H1 (cell line): ENCODE data around the gene TIMP3. TPM values are rescaled to one million over a fixed set of nuclear protein-coding genes. Genes with fewer than 3 reads are reported as not detected.

Source experiments
- CTCF ChIA-PET: fragments of 300-600 bp; sonication (Branson Sonifier 250); formaldehyde crosslinking; loops from one replicate; lab custom pipeline; 2021; ENCODE audit not compliant: partially characterized antibody; lab: Charles Lee
- POLR2A ChIA-PET: fragments of 300-600 bp; sonication (Branson Sonifier 250); formaldehyde crosslinking; loops from one replicate; lab custom pipeline; 2021; ENCODE audit warnings: inconsistent platforms; ENCODE audit not compliant: partially characterized antibody; lab: Charles Lee
- DNase-seq, 2 experiments: peaks; one replicate each; pipeline versions ENCODE4 v3.0.0 to v3.0.0-alpha.2; 2010 to 2022; ENCODE audit warnings: low spot score in 2 of 2, low read depth in 1 of 2, mixed read lengths in 1 of 2
- FAIRE-seq: peaks from 2 replicates; lab custom pipeline; 2011; peaks lifted over from hg19 to GRCh38; lab: Jason Lieb, UNC
- H2AFZ ChIP-seq: 2 replicates; pipeline ENCODE4 v1.8.1; 2012; ENCODE audit warnings: low read length, inconsistent platforms
- H2AK5ac ChIP-seq: 2 replicates; pipeline ENCODE4 v1.6.1; 2013; ENCODE audit warnings: low read depth, low read length
- H2BK120ac ChIP-seq: replicated peaks from 2 replicates; pipeline ENCODE3; 2013; ENCODE audit warnings: low read depth, low read length, inconsistent platforms
- H2BK12ac ChIP-seq: 2 replicates; pipeline ENCODE4 v1.6.1; 2013; ENCODE audit warnings: low read depth, low read length
- H2BK15ac ChIP-seq: 2 replicates; pipeline ENCODE4 v1.6.1; 2013; ENCODE audit warnings: low read length
- H2BK20ac ChIP-seq: 2 replicates; pipeline ENCODE4 v1.6.1; 2013; ENCODE audit warnings: low read length
- H2BK5ac ChIP-seq: 2 replicates; pipeline ENCODE4 v1.6.1; 2013; ENCODE audit warnings: low read depth, low read length
- H3K14ac ChIP-seq: 2 replicates; pipeline ENCODE4 v1.6.1; 2013; ENCODE audit warnings: inconsistent platforms; ENCODE audit not compliant: insufficient read length
- H3K18ac ChIP-seq: 2 replicates; pipeline ENCODE4 v1.6.1; 2013; ENCODE audit warnings: low read length; ENCODE audit errors: extremely low read depth
- H3K23ac ChIP-seq: 2 replicates; pipeline ENCODE4 v1.6.1; 2013; ENCODE audit warnings: inconsistent platforms; ENCODE audit not compliant: insufficient read length
- H3K23me2 ChIP-seq: 2 replicates; pipeline ENCODE4 v1.6.1; 2013; ENCODE audit warnings: low read depth, low read length
- H3K27ac ChIP-seq: 2 replicates; pipeline ENCODE4 v1.6.1; 2011; ENCODE audit warnings: low read depth, low read length, inconsistent platforms
- H3K27me3 ChIP-seq, 4 experiments: replicated peaks in 1 of 4; 1 replicate in 1 of 4; 2 replicates in 3 of 4; pipeline versions ENCODE4 v1.6.1 to v1.8.1; 2011 to 2013; ENCODE audit warnings: low read length in 3 of 4, mild to moderate bottlenecking in 3 of 4, inconsistent platforms in 2 of 4, mixed read lengths in 2 of 4, moderate library complexity in 1 of 4; ENCODE audit not compliant: control insufficient read depth in 3 of 4, insufficient read depth in 3 of 4; ENCODE audit errors: extremely low read depth in 1 of 4
- H3K36me3 ChIP-seq, 4 experiments: 2 replicates each; pipeline versions ENCODE4 v1.6.1 to v1.8.1; 2011 to 2013; ENCODE audit warnings: mild to moderate bottlenecking in 4 of 4, low read length in 3 of 4, moderate library complexity in 2 of 4, control low read depth in 1 of 4, inconsistent platforms in 1 of 4; ENCODE audit not compliant: insufficient read depth in 4 of 4, control insufficient read depth in 2 of 4
- H3K4ac ChIP-seq: replicated peaks from 2 replicates; pipeline ENCODE3; 2013; ENCODE audit warnings: low read length, low read depth, mixed read lengths, inconsistent platforms; ENCODE audit not compliant: insufficient read length
- H3K4me1 ChIP-seq, 4 experiments: replicated peaks in 1 of 4; 1 replicate in 1 of 4; 2 replicates in 3 of 4; pipeline versions ENCODE4 v1.6.1 to v1.8.1; 2011 to 2013; ENCODE audit warnings: low read length in 3 of 4, inconsistent platforms in 2 of 4, mixed read lengths in 1 of 4; ENCODE audit not compliant: insufficient read depth in 4 of 4, control insufficient read depth in 3 of 4
- H3K4me2 ChIP-seq, 2 experiments: 2 replicates each; pipeline versions ENCODE4 v1.6.1 to v1.8.1; 2011 to 2013; ENCODE audit warnings: low read depth in 2 of 2, low read length in 2 of 2, control low read depth in 1 of 2, inconsistent platforms in 1 of 2, mild to moderate bottlenecking in 1 of 2; ENCODE audit not compliant: insufficient read depth in 1 of 2
- H3K4me3 ChIP-seq, 4 experiments: fragments of 200-600, 300-600 bp in 1 of 4; sonication (generic), shearing (Covaris generic), sonication (Bioruptor Twin) in 1 of 4; 2 replicates each; pipeline versions ENCODE4 v1.5.1 to v1.8.1; 2011 to 2016; ENCODE audit warnings: low read length in 4 of 4, low read depth in 3 of 4, control low read depth in 2 of 4, inconsistent platforms in 2 of 4, mild to moderate bottlenecking in 2 of 4, mixed read lengths in 1 of 4, moderate library complexity in 1 of 4; ENCODE audit not compliant: insufficient read depth in 2 of 4; ENCODE audit errors: extremely low read depth in 1 of 4
- H3K56ac ChIP-seq: replicated peaks from 2 replicates; pipeline ENCODE3; 2013; ENCODE audit warnings: low read depth, mild to moderate bottlenecking, mixed read lengths, low read length, inconsistent platforms; ENCODE audit not compliant: insufficient read length
- H3K79me1 ChIP-seq: 2 replicates; pipeline ENCODE4 v1.6.1; 2013; ENCODE audit warnings: low read depth, low read length, control low read depth
- H3K79me2 ChIP-seq, 2 experiments: 2 replicates each; pipeline versions ENCODE4 v1.6.1 to v1.8.1; 2012 to 2013; ENCODE audit warnings: low read length in 2 of 2, mild to moderate bottlenecking in 2 of 2, inconsistent platforms in 1 of 2; ENCODE audit not compliant: insufficient read depth in 2 of 2, control insufficient read depth in 1 of 2
- H3K9ac ChIP-seq, 4 experiments: replicated peaks in 1 of 4; 1 replicate in 1 of 4; 2 replicates in 3 of 4; pipeline versions ENCODE4 v1.6.1 to v1.8.1; 2011 to 2013; ENCODE audit warnings: low read depth in 3 of 4, low read length in 3 of 4, control low read depth in 2 of 4, mild to moderate bottlenecking in 2 of 4, moderate library complexity in 2 of 4, inconsistent platforms in 1 of 4; ENCODE audit errors: extremely low read depth in 1 of 4
- H3K9me3 ChIP-seq, 2 experiments: 2 replicates each; pipeline versions ENCODE4 v1.6.1 to v1.8.1; 2012 to 2013; ENCODE audit warnings: mild to moderate bottlenecking in 2 of 2, moderate library complexity in 2 of 2, control low read depth in 1 of 2, inconsistent platforms in 1 of 2, low read depth in 1 of 2, low read length in 1 of 2, mixed read lengths in 1 of 2; ENCODE audit not compliant: insufficient read depth in 2 of 2
- H4K20me1 ChIP-seq, 2 experiments: replicated peaks in 1 of 2; 2 replicates each; pipeline versions ENCODE3 to v1.8.1; 2011 to 2013; ENCODE audit warnings: inconsistent platforms in 2 of 2, low read length in 2 of 2, mild to moderate bottlenecking in 1 of 2; ENCODE audit not compliant: insufficient read depth in 2 of 2, control insufficient read depth in 1 of 2
- H4K5ac ChIP-seq: 2 replicates; pipeline ENCODE4 v1.6.1; 2013; ENCODE audit warnings: low read length, low read depth, mixed read lengths, inconsistent platforms; ENCODE audit not compliant: insufficient read length
- H4K8ac ChIP-seq: 2 replicates; pipeline ENCODE4 v1.8.0; 2013; ENCODE audit warnings: mild to moderate bottlenecking, moderate library complexity, low read length, inconsistent platforms; ENCODE audit not compliant: insufficient read depth; ENCODE audit errors: extremely low read depth
- H4K91ac ChIP-seq: replicated peaks from 2 replicates; pipeline ENCODE3; 2013; ENCODE audit warnings: low read length, mixed read lengths, inconsistent platforms; ENCODE audit not compliant: insufficient read length
- EZH2 ChIP-seq: fragments of 200-600 bp; sonication (generic); IDR thresholded peaks from 2 replicates; pipeline ENCODE4 v1.7.1; 2012; ENCODE audit warnings: low read depth, mild to moderate bottlenecking, moderate library complexity, low read length, inconsistent platforms; ENCODE audit not compliant: severe bottlenecking
- FOSL1 ChIP-seq: IDR thresholded peaks from 2 replicates; pipeline ENCODE4 v1.6.1; 2011; ENCODE audit warnings: mild to moderate bottlenecking, low read depth, low read length, moderate library complexity; ENCODE audit not compliant: insufficient read depth
- POLR2AphosphoS5 ChIP-seq: IDR thresholded peaks from 2 replicates; pipeline ENCODE4 v1.6.1; 2011; ENCODE audit warnings: low read depth, low read length
- RXRA ChIP-seq: IDR thresholded peaks from 2 replicates; pipeline ENCODE4 v1.6.1; 2011; ENCODE audit warnings: low read depth, mild to moderate bottlenecking, low read length, moderate library complexity; ENCODE audit not compliant: insufficient read depth
- WGBS, 2 experiments: shearing (Covaris generic) in 1 of 2; methylation state at CpG; one replicate each; pipeline versions ENCODE4 v1.1.6 to v1.1.7; 2013 to 2015; ENCODE audit warnings: low lambda C conversion rate in 2 of 2, mixed read lengths in 2 of 2, inconsistent platforms in 1 of 2, low coverage in 1 of 2, missing lambda C conversion rate in 1 of 2; ENCODE audit not compliant: insufficient replicate concordance in 2 of 2, insufficient coverage in 1 of 2, insufficient read length in 1 of 2; ENCODE audit errors: extremely low coverage in 1 of 2, missing lambda C conversion rate in 1 of 2; 5-methylcytosine and 5-hydroxymethylcytosine counted together
- polyA plus RNA-seq, 7 experiments: library from polyadenylated mRNA; depleted of rRNA in 3 of 7; stranded (reverse) in 5 of 7; unstranded in 2 of 7; fragments of >200 nt in 5 of 7; fragments of 200-250 nt in 2 of 7; gene quantifications; 1 replicate in 5 of 7; 2 replicates in 1 of 7; 4 replicates in 1 of 7; pipeline versions ENCODE4 v1.2.1 to v1.2.3, GENCODE V29; 2011 to 2013; ENCODE audit warnings: missing spikeins in 2 of 7, mixed read lengths in 2 of 7
- total RNA-seq: library from RNA; stranded (reverse); fragmentation: NEBNext Ultra II Directional; extraction: Animal tissue kit (Norgen Biotek cat#: 25700); gene quantifications from 2 replicates; pipeline ENCODE4 v1.2.1, GENCODE V29; 2021
- TF ChIP-seq, protein P1 (sequence below): IDR thresholded peaks from 2 replicates; pipeline ENCODE4 v1.6.1; 2012; ENCODE audit warnings: low read length, inconsistent platforms

TIMP3 gene
- total and polyA plus RNA-seq, 2 of the 8 experiments (the other 6 are each of a cell fraction or from before 2014, with no cell fraction given) = 1.3 to 4.7 TPM

DNA sequence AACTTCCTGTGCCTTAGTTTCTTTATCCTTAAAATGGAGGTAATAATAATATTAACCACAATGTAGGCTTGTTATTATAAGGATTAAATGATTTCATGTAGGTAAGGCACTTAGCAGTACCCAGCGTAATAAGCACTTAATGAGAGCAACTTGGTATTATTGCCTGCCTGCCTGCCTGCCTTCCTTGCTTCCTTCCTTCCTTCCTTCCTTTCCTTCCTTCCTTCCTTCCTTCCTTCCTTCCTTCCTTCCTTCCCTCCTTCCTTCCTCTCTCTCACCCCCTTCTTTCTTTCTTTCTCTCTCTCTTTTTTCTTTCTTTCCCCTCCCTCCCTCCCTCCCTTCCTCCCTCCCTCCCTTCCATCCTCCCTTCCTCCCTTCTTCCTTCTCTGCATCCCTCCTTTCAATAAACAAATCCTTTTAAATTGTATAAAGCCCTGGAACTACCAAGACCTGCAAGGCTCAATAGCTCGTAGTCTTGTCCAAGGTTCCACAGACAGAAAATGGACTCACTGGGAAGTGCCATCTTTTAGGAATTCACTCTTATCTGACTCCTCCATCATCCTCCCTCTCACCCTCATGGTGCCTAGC lies 20.7 kb upstream of the TIMP3 start:
- ChIA-PET POLR2A (interaction anchor here (1.0 kb wide), 1 partner anchor 13 kb away, joined by 3 read pairs; no protein-coding TSS in a partner anchor), CTCF (interaction anchor here (3.5 kb wide), 1 partner anchor 15 kb away, joined by 41 read pairs; no protein-coding TSS in a partner anchor)
- Histone ChIP-seq H3K9me3 (no peaks in the 10 kb centered on the region), H3K79me1 (no peaks in the 10 kb centered on the region), H3K4me3 (no peak overlapping the region), H2BK5ac (no peak overlapping the region), H2BK12ac (no peak overlapping the region), H3K9ac (no peak overlapping the region), H4K91ac (no peak overlapping the region), H3K56ac (no peak overlapping the region), H2AK5ac (no peak overlapping the region), H3K4ac (no peak overlapping the region), H2AFZ (no peak overlapping the region), H4K20me1 (no peaks in the 10 kb centered on the region), H3K23me2 (no peaks in the 10 kb centered on the region), H3K27ac (no peak overlapping the region), H4K5ac (no peak overlapping the region), H3K36me3 (no peaks in the 10 kb centered on the region), H3K23ac (no peak overlapping the region), H3K27me3 (no peaks in the 10 kb centered on the region), H3K18ac (no peak overlapping the region), H3K4me1 (peaks cover 0 to 4% (median 3%) of the 10 kb centered on the region in 4 experiments; a peak in 3 of 7 replicates), H2BK15ac (no peak overlapping the region), H2BK20ac (no peak overlapping the region), H3K14ac (no peak overlapping the region), H2BK120ac (no peak overlapping the region), H3K4me2 (0 out of 4 replicates have a peak overlapping the region, but pooled peaks of 1 of the 2 experiments have one; percentile 13), H4K8ac (no peak overlapping the region), H3K79me2 (no peaks in the 10 kb centered on the region)
- DNase-seq (no peak), FAIRE-seq (no peak)
- 88% methylated on average over 2 of the region's 2 CpGs; no CpG with 5 or more reads in 1 of the 2 experiments for WGBS, 2 experiments
- TF ChIP-seq POLR2AphosphoS5 = no peak
- no peak for TF ChIP-seq EZH2
- TF ChIP-seq FOSL1 = no peak
- TF ChIP-seq RXRA = no peak
- TF ChIP-seq, protein P1, sequence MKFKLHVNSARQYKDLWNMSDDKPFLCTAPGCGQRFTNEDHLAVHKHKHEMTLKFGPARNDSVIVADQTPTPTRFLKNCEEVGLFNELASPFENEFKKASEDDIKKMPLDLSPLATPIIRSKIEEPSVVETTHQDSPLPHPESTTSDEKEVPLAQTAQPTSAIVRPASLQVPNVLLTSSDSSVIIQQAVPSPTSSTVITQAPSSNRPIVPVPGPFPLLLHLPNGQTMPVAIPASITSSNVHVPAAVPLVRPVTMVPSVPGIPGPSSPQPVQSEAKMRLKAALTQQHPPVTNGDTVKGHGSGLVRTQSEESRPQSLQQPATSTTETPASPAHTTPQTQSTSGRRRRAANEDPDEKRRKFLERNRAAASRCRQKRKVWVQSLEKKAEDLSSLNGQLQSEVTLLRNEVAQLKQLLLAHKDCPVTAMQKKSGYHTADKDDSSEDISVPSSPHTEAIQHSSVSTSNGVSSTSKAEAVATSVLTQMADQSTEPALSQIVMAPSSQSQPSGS = no peak
